Thyroid gland (tissue), 4 donors: Measurements from ENCODE around the gene OTUD4.

Experiments used
- POLR2A ChIP-seq, 2 donors: fragments of 450-650 bp; IDR thresholded peaks; one replicate each; pipeline ENCODE4 v1.6.1; 2017; ENCODE audit warnings: antibody characterized with exemption in 2 of 2, mild to moderate bottlenecking in 2 of 2, moderate library complexity in 1 of 2
- TF ChIP-seq, protein P1 (sequence below), 6 experiments: fragments of 200-600 bp in 3 of 6; fragments of 450-650 bp in 3 of 6; sonication (generic) in 3 of 6; IDR thresholded peaks; one replicate each; pipeline ENCODE4 v1.5.1; 2016 to 2019; ENCODE audit warnings: antibody characterized with exemption in 6 of 6, mild to moderate bottlenecking in 2 of 6, inconsistent platforms in 1 of 6, moderate library complexity in 1 of 6

DNA sequence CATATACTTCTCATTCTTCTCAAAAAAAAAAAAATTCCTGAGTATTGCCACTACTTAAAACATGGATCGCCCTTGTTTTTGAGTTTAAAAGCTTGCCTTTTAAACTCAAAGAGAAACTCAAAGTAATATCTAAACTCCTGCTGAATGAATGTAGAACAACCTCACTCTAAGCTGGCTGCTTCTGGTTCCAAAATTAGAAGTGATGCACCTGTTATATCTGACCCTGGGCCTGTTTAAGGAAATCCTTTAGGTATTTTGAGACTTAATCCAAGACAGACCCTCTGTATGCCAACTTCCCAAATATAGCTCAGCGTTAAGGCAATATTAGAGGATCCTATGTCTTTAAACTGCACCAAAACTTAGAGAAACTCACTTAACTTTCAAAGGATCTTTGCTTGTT is 1.8 kb upstream of the OTUD4 start:
- TF ChIP-seq, protein P1, sequence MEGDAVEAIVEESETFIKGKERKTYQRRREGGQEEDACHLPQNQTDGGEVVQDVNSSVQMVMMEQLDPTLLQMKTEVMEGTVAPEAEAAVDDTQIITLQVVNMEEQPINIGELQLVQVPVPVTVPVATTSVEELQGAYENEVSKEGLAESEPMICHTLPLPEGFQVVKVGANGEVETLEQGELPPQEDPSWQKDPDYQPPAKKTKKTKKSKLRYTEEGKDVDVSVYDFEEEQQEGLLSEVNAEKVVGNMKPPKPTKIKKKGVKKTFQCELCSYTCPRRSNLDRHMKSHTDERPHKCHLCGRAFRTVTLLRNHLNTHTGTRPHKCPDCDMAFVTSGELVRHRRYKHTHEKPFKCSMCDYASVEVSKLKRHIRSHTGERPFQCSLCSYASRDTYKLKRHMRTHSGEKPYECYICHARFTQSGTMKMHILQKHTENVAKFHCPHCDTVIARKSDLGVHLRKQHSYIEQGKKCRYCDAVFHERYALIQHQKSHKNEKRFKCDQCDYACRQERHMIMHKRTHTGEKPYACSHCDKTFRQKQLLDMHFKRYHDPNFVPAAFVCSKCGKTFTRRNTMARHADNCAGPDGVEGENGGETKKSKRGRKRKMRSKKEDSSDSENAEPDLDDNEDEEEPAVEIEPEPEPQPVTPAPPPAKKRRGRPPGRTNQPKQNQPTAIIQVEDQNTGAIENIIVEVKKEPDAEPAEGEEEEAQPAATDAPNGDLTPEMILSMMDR (IDR thresholded peaks at IDR 0.05) = no peak
- TF ChIP-seq POLR2A (IDR thresholded peaks at IDR 0.05) = no peak
